Right lobe of liver (tissue), 6 donors: ENCODE data around the gene DNMBP. TPM values are rescaled to one million over a fixed set of nuclear protein-coding genes. Genes with fewer than 3 reads are reported as not detected.

Experiments
- ATAC-seq, 4 donors: fragments of 200-7000 bp; cut with Tn5 transposase; one replicate each; pipeline ENCODE4 v1.9.1; 2020; ENCODE audit warnings: mild to moderate bottlenecking in 4 of 4, moderate library complexity in 4 of 4
- DNase-seq, 3 donors: peaks; one replicate each; pipeline ENCODE4 v3.0.0-alpha.2; 2020
- H3K27ac ChIP-seq, 3 donors: fragments of 200-600 bp; one replicate each; pipeline ENCODE4 v1.8.0; 2022
- H3K27me3 ChIP-seq, 2 donors: fragments of 200-600 bp; one replicate each; pipeline ENCODE4 v1.8.0; 2022
- H3K36me3 ChIP-seq, 4 donors: fragments of 200-600 bp; sonication (generic) in 1 of 4; one replicate each; pipeline versions ENCODE4 v1.5.1 to v1.8.0; 2017 to 2022; ENCODE audit warnings: control low read depth in 1 of 4
- H3K4me1 ChIP-seq, 4 donors: fragments of 200-600 bp; sonication (generic) in 1 of 4; one replicate each; pipeline versions ENCODE4 v1.5.1 to v1.8.0; 2017 to 2022; ENCODE audit warnings: control low read depth in 1 of 4
- H3K4me3 ChIP-seq, 3 donors: fragments of 200-600 bp; one replicate each; pipeline ENCODE4 v1.8.0; 2022
- H3K9me3 ChIP-seq, 4 donors: fragments of 200-600 bp; sonication (generic) in 1 of 4; one replicate each; pipeline versions ENCODE4 v1.5.1 to v1.8.0; 2017 to 2022; ENCODE audit warnings: control low read depth in 1 of 4
- POLR2A ChIP-seq: fragments of 450-650 bp; IDR thresholded peaks from one replicate; pipeline ENCODE4 v1.6.1; 2017; ENCODE audit warnings: antibody characterized with exemption, mild to moderate bottlenecking
- WGBS: methylation state at CpG from one replicate; pipeline ENCODE4 v1.1.6; 2018; ENCODE audit warnings: low coverage, low lambda C conversion rate; ENCODE audit not compliant: insufficient coverage; ENCODE audit errors: missing lambda C conversion rate; 5-methylcytosine and 5-hydroxymethylcytosine counted together
- intact Hi-C, 2 donors: fragments of 100-400 bp; cut with DNase I; formaldehyde crosslinking; loops; one replicate each; pipeline versions ENCODE4 v1.11.2 to v1.14.1; 2022
- long read RNA-seq: library from polyadenylated mRNA; unstranded; transcript quantifications from one replicate; pipeline ENCODE4 v2.0.0, GENCODE V29; 2019
- total RNA-seq, 6 experiments: library from RNA; depleted of rRNA in 2 of 6; stranded (reverse); fragments of >200 nt in 2 of 6; fragmentation: NEBNext Ultra II Directional in 3 of 6; extraction: Animal tissue kit (Norgen Biotek cat#: 25700) in 3 of 6; gene quantifications; one replicate each; pipeline versions ENCODE4 v1.1.0 to v1.2.4, GENCODE V29; 2016 to 2023
- TF ChIP-seq, protein P1 (sequence below), 4 donors: fragments of 200-600 bp in 3 of 4; fragments of 450-650 bp in 1 of 4; IDR thresholded peaks; one replicate each; pipeline versions ENCODE4 v1.5.1 to v1.8.0; 2016 to 2022; ENCODE audit warnings: antibody characterized with exemption in 4 of 4, mild to moderate bottlenecking in 2 of 4
- donor health status: DM: no; HTN: yes; CAD: no.
- donor health status: DM: no; HTN: no; CAD: no.
- donor health status: DM: no; HTN: no; CAD: no.
- donor health status: DM: no; HTN: yes; CAD: no.
- donor health status: DM: no; HTN: yes; CAD: no.

DNMBP gene, protein sequence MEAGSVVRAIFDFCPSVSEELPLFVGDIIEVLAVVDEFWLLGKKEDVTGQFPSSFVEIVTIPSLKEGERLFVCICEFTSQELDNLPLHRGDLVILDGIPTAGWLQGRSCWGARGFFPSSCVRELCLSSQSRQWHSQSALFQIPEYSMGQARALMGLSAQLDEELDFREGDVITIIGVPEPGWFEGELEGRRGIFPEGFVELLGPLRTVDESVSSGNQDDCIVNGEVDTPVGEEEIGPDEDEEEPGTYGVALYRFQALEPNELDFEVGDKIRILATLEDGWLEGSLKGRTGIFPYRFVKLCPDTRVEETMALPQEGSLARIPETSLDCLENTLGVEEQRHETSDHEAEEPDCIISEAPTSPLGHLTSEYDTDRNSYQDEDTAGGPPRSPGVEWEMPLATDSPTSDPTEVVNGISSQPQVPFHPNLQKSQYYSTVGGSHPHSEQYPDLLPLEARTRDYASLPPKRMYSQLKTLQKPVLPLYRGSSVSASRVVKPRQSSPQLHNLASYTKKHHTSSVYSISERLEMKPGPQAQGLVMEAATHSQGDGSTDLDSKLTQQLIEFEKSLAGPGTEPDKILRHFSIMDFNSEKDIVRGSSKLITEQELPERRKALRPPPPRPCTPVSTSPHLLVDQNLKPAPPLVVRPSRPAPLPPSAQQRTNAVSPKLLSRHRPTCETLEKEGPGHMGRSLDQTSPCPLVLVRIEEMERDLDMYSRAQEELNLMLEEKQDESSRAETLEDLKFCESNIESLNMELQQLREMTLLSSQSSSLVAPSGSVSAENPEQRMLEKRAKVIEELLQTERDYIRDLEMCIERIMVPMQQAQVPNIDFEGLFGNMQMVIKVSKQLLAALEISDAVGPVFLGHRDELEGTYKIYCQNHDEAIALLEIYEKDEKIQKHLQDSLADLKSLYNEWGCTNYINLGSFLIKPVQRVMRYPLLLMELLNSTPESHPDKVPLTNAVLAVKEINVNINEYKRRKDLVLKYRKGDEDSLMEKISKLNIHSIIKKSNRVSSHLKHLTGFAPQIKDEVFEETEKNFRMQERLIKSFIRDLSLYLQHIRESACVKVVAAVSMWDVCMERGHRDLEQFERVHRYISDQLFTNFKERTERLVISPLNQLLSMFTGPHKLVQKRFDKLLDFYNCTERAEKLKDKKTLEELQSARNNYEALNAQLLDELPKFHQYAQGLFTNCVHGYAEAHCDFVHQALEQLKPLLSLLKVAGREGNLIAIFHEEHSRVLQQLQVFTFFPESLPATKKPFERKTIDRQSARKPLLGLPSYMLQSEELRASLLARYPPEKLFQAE (N-terminal part only)
- total RNA-seq, result 10 to 100 TPM in 3 of 6 experiments, 1 to 10 TPM in 3; 7.9 to 12.7 (median 9.9) TPM
- long read RNA-seq, partial matches to known transcripts, result 1 of 1 reads
- long read RNA-seq, other reads (novel, unspliced or antisense), result 0 of 1 reads

DNA sequence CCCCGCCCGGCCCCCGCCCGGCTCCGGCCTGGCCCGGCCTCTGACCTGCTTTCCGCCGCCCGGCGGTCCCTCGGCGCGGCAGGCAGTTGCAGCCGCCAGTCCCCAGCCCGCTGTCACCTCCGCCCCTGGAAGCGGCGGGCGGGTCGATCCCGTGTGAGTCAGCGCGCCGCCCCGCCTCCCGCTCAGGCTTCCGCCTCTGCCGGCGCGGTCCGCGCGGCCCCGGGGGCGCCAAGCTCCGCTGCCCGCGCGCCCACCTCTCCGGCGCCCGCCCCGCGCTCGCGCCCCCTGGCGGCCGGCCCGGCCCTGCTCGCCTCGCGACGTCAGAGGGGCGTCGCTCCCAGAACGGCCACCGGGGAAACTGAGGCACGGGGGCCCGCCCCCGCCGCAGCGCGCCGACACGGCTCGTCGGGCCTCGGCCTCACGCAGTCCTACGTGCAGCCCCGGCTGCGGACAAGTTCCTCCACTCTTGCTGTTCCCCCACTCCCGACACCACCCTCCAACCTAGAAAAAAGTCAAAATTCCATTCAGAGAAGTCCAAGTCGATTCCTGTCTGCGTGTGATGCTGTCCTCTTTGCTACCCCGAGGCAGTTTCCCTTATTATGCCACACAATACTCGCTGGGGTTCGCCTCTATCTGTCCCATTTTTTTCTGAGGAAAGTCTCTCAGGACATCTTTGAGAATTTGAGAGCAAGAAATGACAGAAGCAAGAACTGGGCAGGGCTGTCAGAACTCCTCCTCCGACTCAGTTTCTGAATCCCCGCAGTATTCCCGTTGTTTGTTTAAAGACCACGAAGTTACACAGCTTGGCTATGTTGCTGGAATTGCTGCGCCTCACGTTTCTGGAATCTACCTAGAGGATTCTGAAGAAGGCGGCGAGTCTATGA lies at the start of gene DNMBP:
Gene DNMBP (minus strand): TSS at position 155 of the 884 bp plus-strand sequence. CDS start 37,823 bp downstream, outside the sequence.
- Histone ChIP-seq H3K27me3 (no peaks in the 10 kb centered on the region), H3K4me1 (peaks cover 0 to 22% (median 11%) of the 10 kb centered on the region in 4 donors), H3K9me3 (no peaks in the 10 kb centered on the region), H3K36me3 (no peaks in the 10 kb centered on the region), H3K4me3 (peak within 1 kb of the TSS; percentile 70 to 87 (median 79)), H3K27ac (peak within 1 kb of the TSS; percentile 63 to 75 (median 73))
- DNase-seq (peak; percentile 86 to 91 (median 88)), ATAC-seq (peak; percentile 80 to 93 (median 92))
- 8% methylated on average over 21 of the region's 86 CpGs for WGBS
- TF ChIP-seq, protein P1, sequence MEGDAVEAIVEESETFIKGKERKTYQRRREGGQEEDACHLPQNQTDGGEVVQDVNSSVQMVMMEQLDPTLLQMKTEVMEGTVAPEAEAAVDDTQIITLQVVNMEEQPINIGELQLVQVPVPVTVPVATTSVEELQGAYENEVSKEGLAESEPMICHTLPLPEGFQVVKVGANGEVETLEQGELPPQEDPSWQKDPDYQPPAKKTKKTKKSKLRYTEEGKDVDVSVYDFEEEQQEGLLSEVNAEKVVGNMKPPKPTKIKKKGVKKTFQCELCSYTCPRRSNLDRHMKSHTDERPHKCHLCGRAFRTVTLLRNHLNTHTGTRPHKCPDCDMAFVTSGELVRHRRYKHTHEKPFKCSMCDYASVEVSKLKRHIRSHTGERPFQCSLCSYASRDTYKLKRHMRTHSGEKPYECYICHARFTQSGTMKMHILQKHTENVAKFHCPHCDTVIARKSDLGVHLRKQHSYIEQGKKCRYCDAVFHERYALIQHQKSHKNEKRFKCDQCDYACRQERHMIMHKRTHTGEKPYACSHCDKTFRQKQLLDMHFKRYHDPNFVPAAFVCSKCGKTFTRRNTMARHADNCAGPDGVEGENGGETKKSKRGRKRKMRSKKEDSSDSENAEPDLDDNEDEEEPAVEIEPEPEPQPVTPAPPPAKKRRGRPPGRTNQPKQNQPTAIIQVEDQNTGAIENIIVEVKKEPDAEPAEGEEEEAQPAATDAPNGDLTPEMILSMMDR (IDR thresholded peaks at IDR 0.05), result peak; percentile 44 to 78 (median 58)
- TF ChIP-seq POLR2A, result peak; percentile 81
- intact Hi-C loops, result no loop called here

DNA sequence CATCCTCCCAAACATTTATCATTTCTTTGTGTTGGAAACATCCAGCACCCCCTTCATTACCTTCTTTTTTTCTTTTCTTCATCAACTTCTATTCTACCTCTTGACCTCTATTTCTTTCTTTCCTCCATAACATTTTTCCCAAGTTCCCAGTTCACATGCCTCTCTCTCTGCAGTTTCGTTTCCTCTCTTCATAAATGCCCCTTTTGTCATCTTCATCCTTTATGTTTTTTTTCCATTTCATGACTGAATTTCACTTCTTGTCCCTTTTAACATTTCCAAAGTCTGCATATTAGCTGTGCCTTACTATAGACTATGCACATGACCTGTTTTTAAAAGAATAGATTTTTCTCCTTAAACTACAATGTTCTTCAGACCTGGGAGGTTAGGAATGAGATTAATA lies 48.2 kb upstream of the DNMBP start:
- intact Hi-C loops, result no loop called here
- H3K36me3 ChIP-seq, result peaks cover 0 to 27% (median 5%) of the 10 kb centered on the region in 4 donors
- ATAC-seq (no peak), DNase-seq (no peak)
- WGBS, result 92% methylated on average over 1 of the region's 1 CpG
- H3K4me3 ChIP-seq, result no peak overlapping the region
- H3K27ac ChIP-seq, result no peak overlapping the region
- TF ChIP-seq, protein P1 (IDR thresholded peaks at IDR 0.05), result no peak
- no peak for TF ChIP-seq POLR2A
- no peaks in the 10 kb centered on the region for H3K27me3 ChIP-seq
- H3K9me3 ChIP-seq, result no peaks in the 10 kb centered on the region
- H3K4me1 ChIP-seq, result no peaks in the 10 kb centered on the region

DNA sequence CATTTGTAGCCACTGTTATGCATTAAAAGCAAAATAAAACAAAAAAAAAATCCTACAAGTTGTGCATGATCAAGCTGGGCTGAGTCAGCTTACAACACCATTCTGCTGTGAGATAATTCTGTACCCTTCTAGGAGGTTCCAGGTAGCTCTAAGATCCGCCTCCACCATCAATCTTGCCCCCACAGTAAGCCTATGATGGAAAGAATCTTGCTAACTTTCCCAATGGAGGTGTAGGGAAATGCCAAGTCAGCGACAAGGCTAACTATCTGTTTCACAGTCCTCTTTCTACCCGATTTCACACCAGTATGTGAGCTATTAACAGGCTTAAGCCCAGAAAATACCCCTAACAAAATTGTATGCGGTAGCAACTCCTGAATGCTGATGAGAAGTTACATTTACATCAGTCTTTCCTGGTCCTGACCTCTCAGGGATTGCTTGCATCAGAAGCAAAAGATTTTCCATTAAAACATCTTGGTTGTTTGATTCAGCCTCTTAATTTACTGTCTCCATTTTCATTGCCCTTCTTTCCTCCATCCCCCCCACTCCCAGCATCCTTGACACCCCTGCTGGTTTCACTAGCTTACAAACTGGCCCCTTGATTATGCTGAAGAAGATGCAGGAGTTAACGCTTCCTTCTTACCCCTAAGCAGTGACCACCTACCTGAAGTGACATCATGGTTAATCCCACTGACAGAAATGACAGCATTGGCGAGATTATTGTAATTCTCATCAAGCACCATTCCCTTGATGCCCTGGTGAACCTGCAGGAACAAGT lies 44.1 kb upstream of the DNMBP start:
- WGBS, result 71% methylated on average over 6 of the region's 6 CpGs
- intact Hi-C loops, result no loop called here
- TF ChIP-seq POLR2A, result no peak
- TF ChIP-seq, protein P1 (IDR thresholded peaks at IDR 0.05), result no peak
- no peak for ATAC-seq
- Histone ChIP-seq H3K4me1 (no peaks in the 10 kb centered on the region), H3K36me3 (peaks cover 0 to 43% (median 8%) of the 10 kb centered on the region in 4 donors), H3K27ac (no peak overlapping the region), H3K4me3 (no peak overlapping the region), H3K27me3 (no peaks in the 10 kb centered on the region), H3K9me3 (no peaks in the 10 kb centered on the region)
- no peak for DNase-seq
